Measurements from ENCODE around the gene ASB4.

DNA sequence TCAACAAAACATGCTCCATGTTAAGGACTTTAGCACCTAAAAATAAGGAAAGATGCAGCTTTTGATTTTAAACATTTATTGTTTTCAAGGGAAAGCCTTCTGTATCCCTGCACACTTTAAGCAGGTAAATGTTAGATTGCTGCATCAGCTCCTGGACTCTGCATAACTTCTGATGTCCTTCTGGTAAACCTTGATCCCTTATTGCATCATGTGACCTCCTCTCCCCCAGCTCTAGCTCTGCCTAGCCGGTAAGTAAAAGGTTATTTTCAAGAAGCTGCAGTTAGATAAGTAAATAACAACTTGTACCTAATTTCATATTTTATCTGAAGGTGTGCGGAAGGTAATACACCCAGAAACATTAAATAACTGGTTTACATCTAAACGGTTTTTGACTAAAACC lies 73.1 kb downstream of the ASB4 start:
- no peak for TF ChIP-seq CTCF (IDR thresholded peaks at IDR 0.05; ENCODE audit: extremely low read depth in 1 of 2, insufficient read depth in 1 of 2, low read depth in 1 of 2, low read length in 2 of 2)
- TF ChIP-seq EZH2 (IDR thresholded peaks at IDR 0.05; ENCODE audit: borderline replicate concordance, low read depth, low read length, severe bottlenecking) = no peak
- TF ChIP-seq JUN (IDR thresholded peaks at IDR 0.05; ENCODE audit: borderline replicate concordance, insufficient read depth, insufficient read length, low read depth) = no peak
- TF ChIP-seq POLR2A (IDR thresholded peaks at IDR 0.05; ENCODE audit: low read depth, low read length) = no peak
- no peak for TF ChIP-seq POLR2AphosphoS5 (IDR thresholded peaks at IDR 0.05; ENCODE audit: insufficient read depth, low read depth, low read length)
- TF ChIP-seq FOS (IDR thresholded peaks at IDR 0.05; ENCODE audit: borderline replicate concordance, insufficient read depth, low read length) = no peak
- TF ChIP-seq MAX (IDR thresholded peaks at IDR 0.05; ENCODE audit: insufficient read depth, insufficient read length) = no peak

Data from endothelial cell of umbilical vein (primary cell).